Islet of Langerhans (tissue), 1 donor: ENCODE data around the gene COL23A1.
"Not testable (repeated sequence)": the region's sequence is repeated elsewhere in the genome, so short reads cannot be mapped to it uniquely, and the experiment has no call there.

Experiments used
- FAIRE-seq: peaks from one replicate; lab custom pipeline; 2011; peaks lifted over from hg19 to GRCh38; lab: Jason Lieb, UNC

The COL23A1 gene

GRCh38 chr5:178376921-178377582, 213.1 kb downstream of the COL23A1 start:
- FAIRE-seq, result no peak

GRCh38 chr5:178375348-178375747, 214.8 kb downstream of the COL23A1 start:
- no peak for FAIRE-seq

GRCh38 chr5:178373711-178374110, 216.5 kb downstream of the COL23A1 start:
- no peak for FAIRE-seq

- FAIRE-seq, result no peak
Observed at GRCh38 chr5:178372142-178372571, 218.0 kb downstream of the COL23A1 start.

GRCh38 chr5:178371362-178372111, 218.7 kb downstream of the COL23A1 start:
- no peak for FAIRE-seq

GRCh38 chr5:178370102-178370501, 220.1 kb downstream of the COL23A1 start:
- no peak for FAIRE-seq

GRCh38 chr5:178369469-178369868, 220.7 kb downstream of the COL23A1 start:
- not testable (repeated sequence) for FAIRE-seq

- no peak for FAIRE-seq
Observed at GRCh38 chr5:178368716-178369300, 221.4 kb downstream of the COL23A1 start.

- FAIRE-seq, result no peak
Observed at GRCh38 chr5:178368274-178368673, 221.9 kb downstream of the COL23A1 start.

- FAIRE-seq, result no peak
Observed at GRCh38 chr5:178367736-178368120, 222.5 kb downstream of the COL23A1 start.

- FAIRE-seq, result no peak
Observed at GRCh38 chr5:178366998-178367735, 223.0 kb downstream of the COL23A1 start.

- FAIRE-seq, result no peak
Observed at GRCh38 chr5:178365501-178366440, 224.4 kb downstream of the COL23A1 start.

- FAIRE-seq, result no peak
Observed at GRCh38 chr5:178364326-178364675, 225.9 kb downstream of the COL23A1 start.

GRCh38 chr5:178363501-178364325, 226.5 kb downstream of the COL23A1 start:
- no peak for FAIRE-seq

GRCh38 chr5:178361657-178362445, 228.3 kb downstream of the COL23A1 start:
- FAIRE-seq, result no peak

- FAIRE-seq, result no peak
Observed at GRCh38 chr5:178360926-178361235, 229.3 kb downstream of the COL23A1 start.

- no peak for FAIRE-seq
Observed at GRCh38 chr5:178360222-178360925, 229.8 kb downstream of the COL23A1 start.

GRCh38 chr5:178359738-178360137, 230.5 kb downstream of the COL23A1 start:
- FAIRE-seq, result no peak

GRCh38 chr5:178357678-178358077, 232.5 kb downstream of the COL23A1 start:
- FAIRE-seq, result no peak
